ENCODE results near the gene C2orf68.
"Not testable (repeated sequence)": the region's sequence is repeated elsewhere in the genome, so short reads cannot be mapped to it uniquely, and the experiment has no call there.

The C2orf68 gene

GRCh38 chr2:85579266-85579935 is 32.5 kb downstream of the C2orf68 start:
- DNase-seq = no peak

DNA sequence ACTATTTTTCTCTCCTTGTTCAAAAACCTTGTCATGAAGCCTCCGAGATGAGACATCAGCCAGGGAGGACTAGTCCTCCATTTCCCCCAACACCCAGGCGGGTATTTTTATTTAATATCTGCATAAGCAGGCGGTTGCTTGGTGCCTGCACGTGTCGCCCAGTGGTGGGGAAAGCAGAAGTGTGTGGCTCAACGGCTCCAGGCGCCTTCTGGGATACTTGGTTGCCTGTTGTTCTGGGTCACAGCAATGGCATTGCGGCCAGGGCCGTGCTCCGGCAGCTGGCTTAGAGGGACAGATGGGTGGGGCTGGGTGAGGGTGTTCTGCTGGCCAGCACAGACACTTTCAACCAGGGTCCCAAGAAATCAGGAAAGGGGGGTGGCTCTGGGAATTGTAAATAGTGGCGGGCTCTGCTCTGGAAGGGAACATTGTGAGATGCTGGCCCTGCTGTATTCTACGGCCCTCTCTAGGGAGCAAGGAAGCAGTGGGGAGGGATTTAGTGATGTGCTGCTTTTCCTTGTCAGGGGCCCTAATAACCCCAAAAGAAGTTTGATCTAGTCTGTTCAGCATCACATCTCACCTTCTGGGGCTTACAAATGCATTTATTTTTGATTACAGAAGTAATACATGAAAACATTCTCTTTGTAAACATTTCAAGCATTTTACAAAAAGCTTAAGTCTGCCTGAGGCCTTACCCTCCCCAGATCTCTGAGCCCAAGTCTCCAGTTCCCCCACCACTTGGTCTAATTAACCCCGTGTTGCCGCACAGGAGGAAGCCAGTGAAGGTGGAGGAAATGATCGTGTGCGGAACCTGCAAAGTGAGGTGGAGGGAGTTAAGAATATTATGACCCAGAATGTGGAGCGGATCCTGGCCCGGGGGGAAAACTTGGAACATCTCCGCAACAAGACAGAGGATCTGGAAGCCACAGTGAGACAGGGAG is 33.4 kb downstream of the C2orf68 start:
- DNase-seq = peak in 1 of 2 donors; percentile 58

GRCh38 chr2:85577386-85578242 is 34.3 kb downstream of the C2orf68 start, which contains the start of gene VAMP8:
VAMP8 (plus strand) TSS chr2:85577586; CDS start chr2:85577647, 61 bp downstream.
- peak; percentile 59 to 63 for DNase-seq

- DNase-seq = no peak
These were observed 34.8 kb downstream of the C2orf68 start for GRCh38 chr2:85577063-85577385.

DNA sequence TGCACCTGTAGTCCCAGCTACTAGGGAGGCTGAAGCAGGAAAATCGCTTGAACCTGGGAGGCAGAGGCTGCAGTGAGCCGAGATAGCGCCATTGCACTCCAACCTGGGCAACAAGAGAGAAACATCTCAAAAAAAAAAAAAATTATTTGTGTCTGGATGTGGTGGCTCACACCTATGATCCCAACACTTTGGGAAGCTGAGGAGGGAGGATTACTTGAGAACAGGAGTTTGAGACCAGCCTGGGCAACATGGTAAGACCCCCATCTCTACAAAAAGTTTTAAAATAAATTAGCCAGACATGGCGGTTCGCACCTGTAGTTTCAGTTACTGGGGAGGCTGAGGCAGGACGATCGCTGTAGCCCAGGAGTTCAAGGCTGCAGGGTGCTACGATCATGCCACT is 36.1 kb downstream of the C2orf68 start:
- DNase-seq = no peak

DNA sequence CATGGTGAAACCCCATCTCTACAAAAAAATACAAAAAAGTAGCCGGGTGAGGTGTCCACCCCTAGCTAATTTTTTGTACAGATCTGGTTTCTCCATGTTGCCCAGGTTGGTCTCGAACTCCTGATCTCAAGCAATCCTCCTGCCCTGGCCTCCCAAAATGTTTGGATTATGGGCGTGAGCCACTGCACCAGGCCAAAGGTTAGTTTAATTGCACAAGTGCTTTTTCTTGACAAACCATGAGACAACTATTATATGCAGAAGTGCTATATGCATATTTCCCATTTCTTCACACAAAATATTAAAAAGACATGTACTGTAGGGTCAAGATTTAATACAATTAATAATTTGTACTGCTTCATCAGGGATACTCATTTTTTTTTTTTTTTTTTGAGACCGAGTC is 45.6 kb downstream of the C2orf68 start:
- DNase-seq = no peak

- no peak for DNase-seq
These were observed 47.7 kb downstream of the C2orf68 start for GRCh38 chr2:85564144-85564563.

GRCh38 chr2:85561280-85562212 is 50.3 kb downstream of the C2orf68 start, which contains the start of gene GGCX:
GGCX (minus strand) TSS chr2:85561493; CDS start chr2:85561428, 65 bp downstream.
- peak; percentile 95 for DNase-seq

GRCh38 chr2:85560812-85561279 is 51.0 kb downstream of the C2orf68 start:
- DNase-seq = no peak

DNA sequence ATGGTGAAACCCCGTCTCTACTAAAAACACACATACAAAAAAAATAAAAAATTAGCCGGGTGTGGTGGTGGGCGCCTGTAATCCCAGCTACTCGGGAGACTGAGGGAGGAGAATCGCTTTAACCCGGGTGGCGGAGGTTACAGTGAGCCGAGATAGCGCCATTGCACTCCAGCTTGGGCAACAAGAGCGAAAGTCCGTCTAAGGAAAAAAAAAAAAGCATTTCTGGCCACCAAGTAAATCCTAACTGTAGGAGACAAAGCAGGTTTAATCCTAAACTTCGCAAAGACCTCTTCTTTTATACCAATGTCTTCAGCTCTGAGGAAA is 51.5 kb downstream of the C2orf68 start:
- DNase-seq = not testable (repeated sequence)

- no peak for DNase-seq
These were observed 53.7 kb downstream of the C2orf68 start for GRCh38 chr2:85558160-85558559.

- no peak for DNase-seq
These were observed 54.7 kb downstream of the C2orf68 start for GRCh38 chr2:85557130-85557529.
